ENCODE results near the gene MAP3K13. TPM values are rescaled to one million over a fixed set of nuclear protein-coding genes. Genes with fewer than 3 reads are reported as not detected.

Gene MAP3K13
- total and polyA plus RNA-seq, 2 of the 13 experiments (the other 11 are each of a cell fraction or from before 2014, with no cell fraction given), result 24.2 to 26.5 TPM

DNA sequence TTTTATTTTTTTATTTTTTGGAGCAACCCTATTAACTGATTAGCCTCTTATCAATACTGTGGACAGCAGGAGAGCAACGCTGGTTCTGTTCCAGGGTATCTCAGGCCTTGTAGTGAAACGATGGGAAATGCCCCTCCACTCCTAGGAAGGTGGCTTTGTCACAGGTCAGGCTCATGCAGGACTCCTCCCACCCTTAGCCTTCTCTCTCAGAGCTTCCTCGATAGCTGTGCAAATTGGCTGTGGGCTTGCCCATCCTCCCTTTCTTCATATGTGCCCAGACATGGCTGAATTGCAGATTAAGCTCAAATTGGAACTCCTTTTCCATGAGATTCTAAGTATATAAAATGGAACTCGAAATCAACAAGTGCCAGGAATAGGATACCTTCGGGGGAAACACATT lies 97.4 kb downstream of the MAP3K13 start (continued):
- TF ChIP-seq ZBTB4 (CRISPR knock-in tag; IDR thresholded peaks at IDR 0.05; ENCODE audit: borderline replicate concordance) (no peak), PPARG (CRISPR knock-in tag; conservative IDR thresholded peaks at IDR 0.05) (no peak), POLR2AphosphoS5 (IDR thresholded peaks at IDR 0.05; ENCODE audit: low read depth, low read length) (no peak)
- TF ChIP-seq, protein P1, sequence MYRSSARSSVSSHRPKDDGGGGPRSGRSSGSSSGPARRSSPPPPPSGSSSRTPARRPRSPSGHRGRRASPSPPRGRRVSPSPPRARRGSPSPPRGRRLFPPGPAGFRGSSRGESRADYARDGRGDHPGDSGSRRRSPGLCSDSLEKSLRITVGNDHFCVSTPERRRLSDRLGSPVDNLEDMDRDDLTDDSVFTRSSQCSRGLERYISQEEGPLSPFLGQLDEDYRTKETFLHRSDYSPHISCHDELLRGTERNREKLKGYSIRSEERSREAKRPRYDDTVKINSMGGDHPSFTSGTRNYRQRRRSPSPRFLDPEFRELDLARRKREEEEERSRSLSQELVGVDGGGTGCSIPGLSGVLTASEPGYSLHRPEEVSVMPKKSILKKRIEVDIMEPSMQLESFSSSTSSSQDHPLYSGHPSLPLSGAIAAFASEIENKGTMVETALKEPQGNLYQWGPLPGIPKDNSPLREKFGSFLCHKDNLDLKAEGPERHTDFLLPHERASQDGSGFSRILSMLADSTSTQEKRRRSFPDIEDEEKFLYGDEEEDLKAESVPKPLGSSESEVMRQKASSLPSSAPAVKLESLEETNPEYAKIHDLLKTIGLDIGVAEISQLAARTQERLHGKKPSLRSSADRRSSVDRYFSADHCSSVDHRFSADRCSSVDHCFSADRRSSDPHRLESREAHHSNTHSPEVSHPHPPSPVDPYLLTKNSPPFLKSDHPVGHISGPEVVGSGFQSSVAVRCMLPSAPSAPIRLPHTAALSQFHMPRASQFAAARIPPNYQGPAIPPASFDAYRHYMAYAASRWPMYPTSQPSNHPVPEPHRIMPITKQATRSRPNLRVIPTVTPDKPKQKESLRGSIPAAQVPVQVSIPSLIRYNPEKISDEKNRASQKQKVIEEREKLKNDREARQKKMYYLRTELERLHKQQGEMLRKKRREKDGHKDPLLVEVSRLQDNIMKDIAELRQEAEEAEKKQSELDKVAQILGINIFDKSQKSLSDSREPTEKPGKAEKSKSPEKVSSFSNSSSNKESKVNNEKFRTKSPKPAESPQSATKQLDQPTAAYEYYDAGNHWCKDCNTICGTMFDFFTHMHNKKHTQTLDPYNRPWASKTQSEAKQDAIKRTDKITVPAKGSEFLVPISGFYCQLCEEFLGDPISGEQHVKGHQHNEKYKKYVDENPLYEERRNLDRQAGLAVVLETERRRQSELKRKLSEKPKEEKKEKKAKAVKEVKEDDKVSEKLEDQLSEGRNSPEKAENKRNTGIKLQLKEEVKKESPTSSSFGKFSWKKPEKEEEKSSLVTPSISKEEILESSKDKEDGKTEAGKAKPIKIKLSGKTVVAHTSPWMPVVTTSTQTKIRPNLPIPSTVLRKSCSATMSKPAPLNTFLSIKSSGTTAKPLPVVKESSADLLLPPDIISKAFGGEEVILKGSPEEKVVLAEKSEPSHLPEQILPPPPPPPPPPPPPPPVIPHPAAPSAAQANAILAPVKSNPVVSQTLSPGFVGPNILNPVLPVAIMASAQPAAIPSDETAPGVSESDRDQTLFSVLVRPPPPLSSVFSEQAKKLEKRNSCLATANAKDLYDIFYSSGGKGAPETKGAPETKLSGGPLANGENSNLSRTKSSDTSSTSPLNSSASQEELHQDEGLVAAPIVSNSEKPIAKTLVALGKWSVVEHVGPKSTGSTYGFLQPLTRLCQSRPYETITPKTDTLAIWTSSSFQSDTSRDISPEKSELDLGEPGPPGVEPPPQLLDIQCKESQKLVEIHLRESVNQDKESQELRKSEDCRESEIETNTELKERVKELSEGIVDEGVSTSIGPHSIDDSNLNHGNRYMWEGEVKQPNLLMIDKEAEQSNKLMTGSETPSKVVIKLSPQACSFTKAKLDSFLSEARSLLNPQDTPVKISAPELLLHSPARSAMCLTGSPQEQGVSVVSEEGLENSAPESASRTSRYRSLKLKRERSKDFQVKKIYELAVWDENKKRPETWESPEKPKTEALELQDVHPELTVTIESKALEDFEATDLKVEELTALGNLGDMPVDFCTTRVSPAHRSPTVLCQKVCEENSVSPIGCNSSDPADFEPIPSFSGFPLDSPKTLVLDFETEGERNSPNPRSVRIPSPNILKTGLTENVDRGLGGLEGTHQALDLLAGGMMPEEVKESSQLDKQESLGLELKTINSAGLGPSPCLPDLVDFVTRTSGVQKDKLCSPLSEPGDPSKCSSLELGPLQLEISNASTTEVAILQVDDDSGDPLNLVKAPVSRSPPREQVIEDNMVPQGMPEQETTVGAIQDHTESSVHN (CRISPR knock-in tag; IDR thresholded peaks at IDR 0.05), result no peak

Data from HepG2 (cell line).